ENCODE results near the gene HMGA1.

DNA sequence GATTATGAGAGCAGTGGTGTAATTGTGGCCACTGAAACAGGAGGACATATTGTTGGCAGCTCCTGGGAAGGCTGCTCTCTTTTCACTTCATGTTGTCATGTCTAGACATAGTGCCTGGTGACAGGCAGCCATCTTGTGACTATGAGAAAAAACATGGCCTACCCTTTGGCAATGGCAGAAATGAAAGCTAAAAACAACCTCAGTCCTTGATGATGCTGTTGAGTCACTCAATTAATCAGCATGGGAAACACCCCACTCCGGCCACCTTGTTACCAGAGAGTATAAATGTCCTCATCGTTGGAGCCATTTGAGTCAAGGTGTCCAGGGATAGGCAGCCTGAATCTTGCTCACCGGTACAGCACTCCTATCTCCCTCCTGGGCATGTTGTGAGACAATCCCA is 31.2 kb upstream of the HMGA1 start:
- TF ChIP-seq, protein P1, sequence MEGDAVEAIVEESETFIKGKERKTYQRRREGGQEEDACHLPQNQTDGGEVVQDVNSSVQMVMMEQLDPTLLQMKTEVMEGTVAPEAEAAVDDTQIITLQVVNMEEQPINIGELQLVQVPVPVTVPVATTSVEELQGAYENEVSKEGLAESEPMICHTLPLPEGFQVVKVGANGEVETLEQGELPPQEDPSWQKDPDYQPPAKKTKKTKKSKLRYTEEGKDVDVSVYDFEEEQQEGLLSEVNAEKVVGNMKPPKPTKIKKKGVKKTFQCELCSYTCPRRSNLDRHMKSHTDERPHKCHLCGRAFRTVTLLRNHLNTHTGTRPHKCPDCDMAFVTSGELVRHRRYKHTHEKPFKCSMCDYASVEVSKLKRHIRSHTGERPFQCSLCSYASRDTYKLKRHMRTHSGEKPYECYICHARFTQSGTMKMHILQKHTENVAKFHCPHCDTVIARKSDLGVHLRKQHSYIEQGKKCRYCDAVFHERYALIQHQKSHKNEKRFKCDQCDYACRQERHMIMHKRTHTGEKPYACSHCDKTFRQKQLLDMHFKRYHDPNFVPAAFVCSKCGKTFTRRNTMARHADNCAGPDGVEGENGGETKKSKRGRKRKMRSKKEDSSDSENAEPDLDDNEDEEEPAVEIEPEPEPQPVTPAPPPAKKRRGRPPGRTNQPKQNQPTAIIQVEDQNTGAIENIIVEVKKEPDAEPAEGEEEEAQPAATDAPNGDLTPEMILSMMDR (IDR thresholded peaks at IDR 0.05) = no peak
- TF ChIP-seq, protein P2, sequence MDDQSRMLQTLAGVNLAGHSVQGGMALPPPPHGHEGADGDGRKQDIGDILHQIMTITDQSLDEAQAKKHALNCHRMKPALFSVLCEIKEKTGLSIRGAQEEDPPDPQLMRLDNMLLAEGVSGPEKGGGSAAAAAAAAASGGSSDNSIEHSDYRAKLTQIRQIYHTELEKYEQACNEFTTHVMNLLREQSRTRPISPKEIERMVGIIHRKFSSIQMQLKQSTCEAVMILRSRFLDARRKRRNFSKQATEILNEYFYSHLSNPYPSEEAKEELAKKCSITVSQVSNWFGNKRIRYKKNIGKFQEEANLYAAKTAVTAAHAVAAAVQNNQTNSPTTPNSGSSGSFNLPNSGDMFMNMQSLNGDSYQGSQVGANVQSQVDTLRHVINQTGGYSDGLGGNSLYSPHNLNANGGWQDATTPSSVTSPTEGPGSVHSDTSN (IDR thresholded peaks at IDR 0.05) = no peak
- TF ChIP-seq EZH2phosphoT487 (IDR thresholded peaks at IDR 0.05; ENCODE audit: borderline replicate concordance, low read depth) = no peak
- no peak for TF ChIP-seq MXI1 (IDR thresholded peaks at IDR 0.05; ENCODE audit: low read depth, low read length)
- TF ChIP-seq EP300 (IDR thresholded peaks at IDR 0.05; ENCODE audit: borderline replicate concordance in 1 of 2, low read depth in 1 of 2, low read length in 1 of 2) = no peak
- no peak for TF ChIP-seq MAX (IDR thresholded peaks at IDR 0.05; ENCODE audit: low read depth)
- TF ChIP-seq RXRA (IDR thresholded peaks at IDR 0.05; ENCODE audit: borderline replicate concordance, low read depth) = no peak
- TF ChIP-seq RFX5 (IDR thresholded peaks at IDR 0.05; ENCODE audit: low read length) = no peak
- TF ChIP-seq RCOR1 (IDR thresholded peaks at IDR 0.05; ENCODE audit: low read length) = no peak
- no peak for TF ChIP-seq POLR2AphosphoS5 (IDR thresholded peaks at IDR 0.05; ENCODE audit: low read depth, low read length)
- TF ChIP-seq MEF2A (IDR thresholded peaks at IDR 0.05; ENCODE audit: borderline replicate concordance, low read depth) = no peak
- no peak for TF ChIP-seq SMC3 (IDR thresholded peaks at IDR 0.05; ENCODE audit: low read depth, low read length)
- TF ChIP-seq TAF1 (IDR thresholded peaks at IDR 0.05; ENCODE audit: borderline replicate concordance, low read depth, low read length) = no peak
